SK-N-SH treated with all-trans-retinoic acid at 6 μM for 48 hours (cell line): Measurements from ENCODE around the gene PRAF2.

ENCODE experiments used
- ATAC-seq: fragments of 200-7000 bp; cut with Tn5 transposase; 3 replicates; pipeline ENCODE4 v1.9.1; 2020; ENCODE audit warnings: mild to moderate bottlenecking, moderate library complexity
- ARNTL ChIP-seq: fragments of 450-650 bp; formaldehyde crosslinking; IDR thresholded peaks from 2 replicates; pipeline ENCODE4 v1.5.0; 2020; ENCODE audit warnings: low read depth, mild to moderate bottlenecking, moderate library complexity, borderline replicate concordance
- BACH2 ChIP-seq: fragments of 250-450 bp; sonication (Bioruptor Pico); IDR thresholded peaks from 2 replicates; pipeline ENCODE4 v1.9.0; 2021; ENCODE audit warnings: mild to moderate bottlenecking, borderline replicate concordance
- CSDC2 ChIP-seq: fragments of 250-450 bp; sonication (Bioruptor Pico); IDR thresholded peaks from 2 replicates; pipeline ENCODE4 v1.5.0; 2020; ENCODE audit warnings: mild to moderate bottlenecking, moderate library complexity
- ESRRG ChIP-seq: fragments of 250-450 bp; sonication (Bioruptor Pico); IDR thresholded peaks from 2 replicates; pipeline ENCODE4 v1.6.1; 2021; ENCODE audit warnings: mild to moderate bottlenecking
- GLIS3 ChIP-seq: fragments of 250-450 bp; sonication (Bioruptor Pico); IDR thresholded peaks from 2 replicates; pipeline ENCODE4 v1.5.0; 2020; ENCODE audit warnings: mild to moderate bottlenecking, moderate library complexity
- ISL1 ChIP-seq: fragments of 250-450 bp; sonication (Bioruptor Pico); IDR thresholded peaks from 2 replicates; pipeline ENCODE4 v2.1.2; 2022; ENCODE audit warnings: mild to moderate bottlenecking, moderate library complexity
- OSR1 ChIP-seq: fragments of 250-450 bp; sonication (Bioruptor Pico); IDR thresholded peaks from 2 replicates; pipeline ENCODE4 v1.8.0; 2022; ENCODE audit warnings: moderate library complexity, mild to moderate bottlenecking, inconsistent platforms
- PPARA ChIP-seq: fragments of 250-450 bp; sonication (Bioruptor Pico); IDR thresholded peaks from 2 replicates; pipeline ENCODE4 v1.5.0; 2020; ENCODE audit warnings: mild to moderate bottlenecking, borderline replicate concordance
- RARB ChIP-seq: fragments of 250-450 bp; sonication (Bioruptor Pico); IDR thresholded peaks from 2 replicates; pipeline ENCODE4 v1.8.0; 2021; ENCODE audit warnings: mild to moderate bottlenecking, moderate library complexity
- SNAI2 ChIP-seq: fragments of 250-450 bp; sonication (Bioruptor Pico); IDR thresholded peaks from 2 replicates; pipeline ENCODE4 v1.5.0; 2020; ENCODE audit warnings: mild to moderate bottlenecking, moderate library complexity
- TOX ChIP-seq: fragments of 250-450 bp; sonication (Bioruptor Pico); IDR thresholded peaks from 2 replicates; pipeline ENCODE4 v1.8.0; 2021; ENCODE audit warnings: mild to moderate bottlenecking, moderate library complexity, borderline replicate concordance
- TSHZ2 ChIP-seq: fragments of 250-450 bp; sonication (Bioruptor Pico); IDR thresholded peaks from 2 replicates; pipeline ENCODE4 v1.5.0; 2020; ENCODE audit warnings: mild to moderate bottlenecking, moderate library complexity
- ZC3H10 ChIP-seq: fragments of 250-450 bp; sonication (Bioruptor Pico); IDR thresholded peaks from 2 replicates; pipeline ENCODE4 v1.5.1; 2021; ENCODE audit warnings: mild to moderate bottlenecking, moderate library complexity
- ZFP3 ChIP-seq: fragments of 250-450 bp; sonication (Bioruptor Pico); IDR thresholded peaks from 2 replicates; pipeline ENCODE4 v1.5.0; 2020; ENCODE audit warnings: mild to moderate bottlenecking, moderate library complexity
- ZNF565 ChIP-seq: fragments of 450-650 bp; formaldehyde crosslinking; conservative IDR thresholded peaks from 2 replicates; pipeline ENCODE4 v1.5.0; 2020; ENCODE audit warnings: low read depth, mild to moderate bottlenecking, moderate library complexity
- ZNF8 ChIP-seq: fragments of 450-650 bp; formaldehyde crosslinking; IDR thresholded peaks from 2 replicates; pipeline ENCODE4 v1.5.0; 2020; ENCODE audit warnings: mild to moderate bottlenecking, moderate library complexity
- TF ChIP-seq, protein P1 (sequence below): fragments of 250-450 bp; sonication (Bioruptor Pico); IDR thresholded peaks from 2 replicates; pipeline ENCODE4 v1.5.1; 2020; ENCODE audit warnings: low read depth, mild to moderate bottlenecking, moderate library complexity
- TF ChIP-seq, protein P2 (sequence below): fragments of 250-450 bp; sonication (Bioruptor Pico); IDR thresholded peaks from 2 replicates; pipeline ENCODE4 v1.8.0; 2020; ENCODE audit warnings: mild to moderate bottlenecking, moderate library complexity, borderline replicate concordance
- TF ChIP-seq, protein P3 (sequence below): fragments of 250-450 bp; sonication (Bioruptor Pico); IDR thresholded peaks from 2 replicates; pipeline ENCODE4 v1.8.0; 2021; ENCODE audit warnings: low read depth, mild to moderate bottlenecking, moderate library complexity, borderline replicate concordance

The PRAF2 gene

DNA sequence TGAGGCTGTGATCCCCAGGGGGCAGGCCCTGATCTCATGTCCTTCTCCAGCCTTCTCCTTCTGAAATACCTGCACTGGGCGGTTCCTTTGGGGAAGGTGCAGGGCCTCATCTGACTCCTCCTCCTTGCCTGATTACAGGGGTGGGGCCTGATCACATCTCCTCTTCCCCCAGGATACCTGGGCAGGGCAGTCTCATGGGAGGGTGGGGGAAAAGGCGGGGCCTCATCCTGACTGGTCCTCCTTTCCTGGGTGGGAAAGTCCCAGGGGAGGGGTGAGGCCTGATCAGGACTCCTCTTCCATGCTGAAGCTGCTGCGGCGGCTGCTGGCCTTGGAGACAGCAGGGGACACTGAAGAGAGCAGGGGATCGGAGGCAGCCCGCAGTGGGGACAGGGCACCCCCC lies 43.9 kb downstream of the PRAF2 start:
- no peak for TF ChIP-seq RARB
- no peak for TF ChIP-seq ZNF8 (CRISPR knock-in tag)
- no peak for TF ChIP-seq TOX (CRISPR knock-in tag)
- TF ChIP-seq, protein P1, sequence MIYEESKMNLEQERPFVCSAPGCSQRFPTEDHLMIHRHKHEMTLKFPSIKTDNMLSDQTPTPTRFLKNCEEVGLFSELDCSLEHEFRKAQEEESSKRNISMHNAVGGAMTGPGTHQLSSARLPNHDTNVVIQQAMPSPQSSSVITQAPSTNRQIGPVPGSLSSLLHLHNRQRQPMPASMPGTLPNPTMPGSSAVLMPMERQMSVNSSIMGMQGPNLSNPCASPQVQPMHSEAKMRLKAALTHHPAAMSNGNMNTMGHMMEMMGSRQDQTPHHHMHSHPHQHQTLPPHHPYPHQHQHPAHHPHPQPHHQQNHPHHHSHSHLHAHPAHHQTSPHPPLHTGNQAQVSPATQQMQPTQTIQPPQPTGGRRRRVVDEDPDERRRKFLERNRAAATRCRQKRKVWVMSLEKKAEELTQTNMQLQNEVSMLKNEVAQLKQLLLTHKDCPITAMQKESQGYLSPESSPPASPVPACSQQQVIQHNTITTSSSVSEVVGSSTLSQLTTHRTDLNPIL (CRISPR knock-in tag), result no peak
- no peak for TF ChIP-seq PPARA (CRISPR knock-in tag)
- TF ChIP-seq TSHZ2 (CRISPR knock-in tag), result no peak
- TF ChIP-seq ZNF565 (CRISPR knock-in tag), result no peak
- no peak for TF ChIP-seq OSR1
- TF ChIP-seq, protein P2, sequence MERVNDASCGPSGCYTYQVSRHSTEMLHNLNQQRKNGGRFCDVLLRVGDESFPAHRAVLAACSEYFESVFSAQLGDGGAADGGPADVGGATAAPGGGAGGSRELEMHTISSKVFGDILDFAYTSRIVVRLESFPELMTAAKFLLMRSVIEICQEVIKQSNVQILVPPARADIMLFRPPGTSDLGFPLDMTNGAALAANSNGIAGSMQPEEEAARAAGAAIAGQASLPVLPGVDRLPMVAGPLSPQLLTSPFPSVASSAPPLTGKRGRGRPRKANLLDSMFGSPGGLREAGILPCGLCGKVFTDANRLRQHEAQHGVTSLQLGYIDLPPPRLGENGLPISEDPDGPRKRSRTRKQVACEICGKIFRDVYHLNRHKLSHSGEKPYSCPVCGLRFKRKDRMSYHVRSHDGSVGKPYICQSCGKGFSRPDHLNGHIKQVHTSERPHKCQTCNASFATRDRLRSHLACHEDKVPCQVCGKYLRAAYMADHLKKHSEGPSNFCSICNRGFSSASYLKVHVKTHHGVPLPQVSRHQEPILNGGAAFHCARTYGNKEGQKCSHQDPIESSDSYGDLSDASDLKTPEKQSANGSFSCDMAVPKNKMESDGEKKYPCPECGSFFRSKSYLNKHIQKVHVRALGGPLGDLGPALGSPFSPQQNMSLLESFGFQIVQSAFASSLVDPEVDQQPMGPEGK, result no peak
- TF ChIP-seq ISL1 (CRISPR knock-in tag), result no peak
- TF ChIP-seq GLIS3 (CRISPR knock-in tag), result no peak
- no peak for TF ChIP-seq ARNTL
- TF ChIP-seq BACH2 (CRISPR knock-in tag), result no peak
- TF ChIP-seq ZC3H10 (CRISPR knock-in tag), result no peak
- TF ChIP-seq ESRRG (CRISPR knock-in tag), result no peak
- no peak for TF ChIP-seq SNAI2 (CRISPR knock-in tag)
- TF ChIP-seq CSDC2, result no peak
- TF ChIP-seq ZFP3 (CRISPR knock-in tag), result no peak
- TF ChIP-seq, protein P3, sequence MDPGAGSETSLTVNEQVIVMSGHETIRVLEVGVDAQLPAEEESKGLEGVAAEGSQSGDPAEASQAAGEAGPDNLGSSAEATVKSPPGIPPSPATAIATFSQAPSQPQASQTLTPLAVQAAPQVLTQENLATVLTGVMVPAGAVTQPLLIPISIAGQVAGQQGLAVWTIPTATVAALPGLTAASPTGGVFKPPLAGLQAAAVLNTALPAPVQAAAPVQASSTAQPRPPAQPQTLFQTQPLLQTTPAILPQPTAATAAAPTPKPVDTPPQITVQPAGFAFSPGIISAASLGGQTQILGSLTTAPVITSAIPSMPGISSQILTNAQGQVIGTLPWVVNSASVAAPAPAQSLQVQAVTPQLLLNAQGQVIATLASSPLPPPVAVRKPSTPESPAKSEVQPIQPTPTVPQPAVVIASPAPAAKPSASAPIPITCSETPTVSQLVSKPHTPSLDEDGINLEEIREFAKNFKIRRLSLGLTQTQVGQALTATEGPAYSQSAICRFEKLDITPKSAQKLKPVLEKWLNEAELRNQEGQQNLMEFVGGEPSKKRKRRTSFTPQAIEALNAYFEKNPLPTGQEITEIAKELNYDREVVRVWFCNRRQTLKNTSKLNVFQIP, result no peak
- ATAC-seq, result no peak
